ENCODE results near the gene RALA.
A peak's percentile ranks its signal among the peaks of the same experiment; 100 is the strongest.
"Not testable (repeated sequence)": the region's sequence is repeated elsewhere in the genome, so short reads cannot be mapped to it uniquely, and the experiment has no call there.

Gene RALA

GRCh38 chr7:39733881-39734632, 110.7 kb downstream of the RALA start:
- DNase-seq: no peak

- DNase-seq: no peak
Measured at GRCh38 chr7:39734633-39735004, 111.2 kb downstream of the RALA start.

- no peak for DNase-seq
Measured at GRCh38 chr7:39735903-39736302, 112.5 kb downstream of the RALA start.

GRCh38 chr7:39741942-39742623, 118.7 kb downstream of the RALA start:
- DNase-seq: peak in 4 of 5 donors; percentile 12 to 31 (median 23)

- DNase-seq: no peak
Measured at GRCh38 chr7:39744620-39745019, 121.2 kb downstream of the RALA start.

- DNase-seq: no peak
Measured at GRCh38 chr7:39745320-39745719, 121.9 kb downstream of the RALA start.

- DNase-seq: peak in 4 of 5 donors; percentile 38 to 52 (median 42)
Measured at GRCh38 chr7:39746103-39746819, 122.9 kb downstream of the RALA start.

- DNase-seq: no peak
Measured at GRCh38 chr7:39749177-39749576, 125.8 kb downstream of the RALA start.

GRCh38 chr7:39749717-39750116, 126.3 kb downstream of the RALA start:
- DNase-seq: no peak

- no peak for DNase-seq
Measured at GRCh38 chr7:39750253-39751077, 127.1 kb downstream of the RALA start.

- not testable (repeated sequence) for DNase-seq
Measured at GRCh38 chr7:39753237-39753636, 129.9 kb downstream of the RALA start.

GRCh38 chr7:39753823-39754325, 130.5 kb downstream of the RALA start:
- DNase-seq: no peak

- DNase-seq: peak in 1 of 5 donors; percentile 38
Measured at GRCh38 chr7:39754326-39755120, 131.2 kb downstream of the RALA start.

- DNase-seq: no peak
Measured at GRCh38 chr7:39757604-39758003, 134.2 kb downstream of the RALA start.
